Fibroblast of lung (primary cell): Measurements from ENCODE around the gene SYN1. TPM values are rescaled to one million over a fixed set of nuclear protein-coding genes. Genes with fewer than 3 reads are reported as not detected.
A peak's percentile ranks its signal among the peaks of the same experiment; 100 is the strongest.

Source experiments
- DNase-seq, 2 donors: peaks; one replicate each; pipeline versions ENCODE4 v3.0.0 to v3.0.0-alpha.2; 2010; ENCODE audit warnings: low read depth in 2 of 2
- H2AFZ ChIP-seq: 2 replicates; pipeline ENCODE4 v1.5.1; 2012; ENCODE audit warnings: low read length, control low read depth, inconsistent platforms
- H3K27ac ChIP-seq: 2 replicates; pipeline ENCODE4 v1.5.1; 2011; ENCODE audit warnings: low read length, control low read depth; ENCODE audit not compliant: insufficient read depth
- H3K27me3 ChIP-seq: 2 replicates; pipeline ENCODE4 v1.5.1; 2011; ENCODE audit warnings: mild to moderate bottlenecking, low read length; ENCODE audit not compliant: control insufficient read depth, insufficient read depth
- H3K36me3 ChIP-seq: 2 replicates; pipeline ENCODE4 v1.5.1; 2011; ENCODE audit warnings: low read length; ENCODE audit not compliant: control insufficient read depth, insufficient read depth
- H3K4me1 ChIP-seq: 2 replicates; pipeline ENCODE4 v1.5.1; 2011; ENCODE audit warnings: low read length; ENCODE audit not compliant: control insufficient read depth, insufficient read depth; ENCODE audit errors: extremely low read depth
- H3K4me2 ChIP-seq: 2 replicates; pipeline ENCODE4 v1.5.1; 2011; ENCODE audit warnings: low read length, control low read depth; ENCODE audit not compliant: insufficient read depth; ENCODE audit errors: extremely low read depth
- H3K4me3 ChIP-seq, 4 experiments: fragments of 200-600 bp in 1 of 4; sonication (generic) in 1 of 4; replicated peaks in 1 of 4; 2 replicates each; pipeline ENCODE4 v1.5.1; 2011 to 2016; ENCODE audit warnings: low read length in 4 of 4, low read depth in 3 of 4, mild to moderate bottlenecking in 3 of 4, control low read depth in 2 of 4, inconsistent platforms in 1 of 4, mixed read lengths in 1 of 4; ENCODE audit not compliant: insufficient read depth in 1 of 4; ENCODE audit errors: control extremely low read depth in 1 of 4
- H3K79me2 ChIP-seq: 2 replicates; pipeline ENCODE4 v1.5.1; 2012; ENCODE audit warnings: mild to moderate bottlenecking, low read length, inconsistent platforms; ENCODE audit not compliant: control insufficient read depth, insufficient read depth
- H3K9ac ChIP-seq: 2 replicates; pipeline ENCODE4 v1.5.1; 2011; ENCODE audit warnings: mild to moderate bottlenecking, low read length, control low read depth; ENCODE audit not compliant: insufficient read depth
- H3K9me3 ChIP-seq: 2 replicates; pipeline ENCODE4 v1.5.1; 2012; ENCODE audit warnings: low read depth, low read length; ENCODE audit not compliant: control insufficient read depth, insufficient read depth
- H4K20me1 ChIP-seq: 2 replicates; pipeline ENCODE4 v1.5.1; 2011; ENCODE audit warnings: low read length; ENCODE audit not compliant: control insufficient read depth, insufficient read depth; ENCODE audit errors: extremely low read depth
- CTCF ChIP-seq, 2 donors: IDR thresholded peaks in 1 of 2; conservative IDR thresholded peaks in 1 of 2; 1 replicate in 1 of 2; 2 replicates in 1 of 2; pipeline ENCODE4 v1.5.1; 2011 to 2012; ENCODE audit warnings: low read length in 2 of 2, control low read depth in 1 of 2, inconsistent platforms in 1 of 2, low read depth in 1 of 2, mild to moderate bottlenecking in 1 of 2
- EZH2 ChIP-seq: IDR thresholded peaks from 2 replicates; pipeline ENCODE4 v1.5.1; 2012; ENCODE audit warnings: low read length, control low read depth, mild to moderate bottlenecking; ENCODE audit errors: missing control alignments
- polyA plus RNA-seq, 2 donors: library from polyadenylated mRNA; depleted of rRNA in 1 of 2; stranded (reverse) in 1 of 2; unstranded in 1 of 2; fragments of >200 nt; gene quantifications; 2 replicates each; pipeline ENCODE4 v1.2.1, GENCODE V29; 2011 to 2012; ENCODE audit warnings: missing spikeins in 1 of 2
- total RNA-seq: library from RNA; depleted of rRNA; stranded (reverse); fragments of >200 nt; gene quantifications from 2 replicates; pipeline ENCODE4 v1.2.1, GENCODE V29; 2014

The SYN1 gene
- total and polyA plus RNA-seq, 2 donors (not counting 1 experiment from before 2014, with no cell fraction given), result 0.17 to 0.56 TPM

- no peak for TF ChIP-seq CTCF (conservative IDR thresholded peaks at IDR 0.05 in 1 of 2, IDR thresholded peaks at IDR 0.05 in 1 of 2; ENCODE audit: low read depth in 1 of 2, low read length in 2 of 2)
- no peak for TF ChIP-seq EZH2
Observed at GRCh38 chrX:47597222-47597621, 22.4 kb downstream of the SYN1 start.

DNA sequence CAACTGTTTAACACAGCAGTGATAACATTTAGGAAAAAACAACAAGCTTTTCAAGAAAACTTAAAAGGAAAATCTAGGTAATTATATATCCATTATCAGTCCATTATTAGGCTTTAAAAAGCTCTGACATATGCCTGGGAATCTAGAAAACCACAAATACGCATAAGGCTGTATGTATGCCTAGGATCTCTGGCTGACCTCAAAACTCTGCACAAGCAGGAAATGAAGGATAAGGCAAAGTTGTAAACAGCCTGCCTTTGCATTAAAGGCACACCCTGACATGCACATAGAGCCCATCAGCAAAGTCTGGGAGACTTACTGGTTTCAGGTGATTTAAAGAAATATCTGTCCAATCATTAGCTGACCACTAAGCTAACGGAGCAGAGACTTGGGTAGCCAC is 23.4 kb downstream of the SYN1 start:
- Histone ChIP-seq H4K20me1 (no peaks in the 10 kb centered on the region), H3K36me3 (no peaks in the 10 kb centered on the region), H2AFZ (no peak overlapping the region), H3K4me3 (no peak overlapping the region), H3K9me3 (no peaks in the 10 kb centered on the region), H3K4me2 (no peak overlapping the region), H3K27me3 (no peaks in the 10 kb centered on the region), H3K4me1 (no peaks in the 10 kb centered on the region), H3K9ac (no peak overlapping the region), H3K79me2 (no peaks in the 10 kb centered on the region), H3K27ac (no peak overlapping the region)
- DNase-seq, result peak in 1 of 2 donors; percentile 82
- no peak for TF ChIP-seq CTCF (conservative IDR thresholded peaks at IDR 0.05 in 1 of 2, IDR thresholded peaks at IDR 0.05 in 1 of 2; ENCODE audit: low read depth in 1 of 2, low read length in 2 of 2)
- TF ChIP-seq EZH2, result no peak

More at GRCh38 chrX:47597222-47597621, 22.4 kb downstream of the SYN1 start:
- Histone ChIP-seq H3K9me3 (no peaks in the 10 kb centered on the region), H3K4me2 (no peak overlapping the region), H3K36me3 (no peaks in the 10 kb centered on the region), H3K27me3 (no peaks in the 10 kb centered on the region), H4K20me1 (no peaks in the 10 kb centered on the region), H3K9ac (no peak overlapping the region), H2AFZ (no peak overlapping the region), H3K27ac (no peak overlapping the region), H3K79me2 (no peaks in the 10 kb centered on the region), H3K4me1 (no peaks in the 10 kb centered on the region), H3K4me3 (no peak overlapping the region)
- DNase-seq, result no peak

- no peak overlapping the region for H3K4me2 ChIP-seq
- H3K4me3 ChIP-seq, result no peak overlapping the region
- no peak overlapping the region for H3K9ac ChIP-seq
- no peak overlapping the region for H3K27ac ChIP-seq
- H3K79me2 ChIP-seq, result no peaks in the 10 kb centered on the region
- H3K36me3 ChIP-seq, result no peaks in the 10 kb centered on the region
- H2AFZ ChIP-seq, result no peak overlapping the region
- TF ChIP-seq EZH2 (no peak), CTCF (conservative IDR thresholded peaks at IDR 0.05 in 1 of 2, IDR thresholded peaks at IDR 0.05 in 1 of 2; ENCODE audit: low read depth in 1 of 2, low read length in 2 of 2) (no peak)
- H3K4me1 ChIP-seq, result no peaks in the 10 kb centered on the region
- DNase-seq, result peak; percentile 83 to 93
- no peaks in the 10 kb centered on the region for H3K27me3 ChIP-seq
- H4K20me1 ChIP-seq, result no peaks in the 10 kb centered on the region
- H3K9me3 ChIP-seq, result no peaks in the 10 kb centered on the region
Observed at GRCh38 chrX:47595716-47596251, 23.9 kb downstream of the SYN1 start.
